ENCODE results near the gene BRSK1.

BRSK1 gene

DNA sequence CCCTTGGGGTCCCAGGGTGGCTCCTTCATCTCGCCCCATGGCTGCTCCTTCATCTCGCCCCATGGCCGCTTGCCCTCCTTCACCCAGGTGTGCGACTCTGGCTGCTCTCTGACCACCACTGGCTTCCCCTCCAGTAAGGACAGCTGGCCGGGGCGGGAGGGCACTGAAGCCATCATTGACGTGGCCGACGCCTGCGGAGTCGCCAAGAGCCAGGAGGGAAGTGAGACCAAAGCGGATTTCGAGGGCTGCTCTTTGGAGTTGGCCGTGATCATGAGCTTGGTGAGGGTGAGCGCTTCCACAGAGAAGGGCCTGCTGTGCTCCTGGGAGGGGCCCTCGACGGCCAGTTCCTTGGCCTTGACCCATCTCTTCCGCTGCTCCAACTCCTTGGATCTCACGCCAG is 74.7 kb downstream of the BRSK1 start:
- DNase-seq (ENCODE audit: low read depth) = no peak
- no peak for TF ChIP-seq CTCF (conservative IDR thresholded peaks at IDR 0.05; ENCODE audit: low read depth, low read length)
- no peak overlapping the region for H3K4me3 ChIP-seq (ENCODE audit: low read length)

DNA sequence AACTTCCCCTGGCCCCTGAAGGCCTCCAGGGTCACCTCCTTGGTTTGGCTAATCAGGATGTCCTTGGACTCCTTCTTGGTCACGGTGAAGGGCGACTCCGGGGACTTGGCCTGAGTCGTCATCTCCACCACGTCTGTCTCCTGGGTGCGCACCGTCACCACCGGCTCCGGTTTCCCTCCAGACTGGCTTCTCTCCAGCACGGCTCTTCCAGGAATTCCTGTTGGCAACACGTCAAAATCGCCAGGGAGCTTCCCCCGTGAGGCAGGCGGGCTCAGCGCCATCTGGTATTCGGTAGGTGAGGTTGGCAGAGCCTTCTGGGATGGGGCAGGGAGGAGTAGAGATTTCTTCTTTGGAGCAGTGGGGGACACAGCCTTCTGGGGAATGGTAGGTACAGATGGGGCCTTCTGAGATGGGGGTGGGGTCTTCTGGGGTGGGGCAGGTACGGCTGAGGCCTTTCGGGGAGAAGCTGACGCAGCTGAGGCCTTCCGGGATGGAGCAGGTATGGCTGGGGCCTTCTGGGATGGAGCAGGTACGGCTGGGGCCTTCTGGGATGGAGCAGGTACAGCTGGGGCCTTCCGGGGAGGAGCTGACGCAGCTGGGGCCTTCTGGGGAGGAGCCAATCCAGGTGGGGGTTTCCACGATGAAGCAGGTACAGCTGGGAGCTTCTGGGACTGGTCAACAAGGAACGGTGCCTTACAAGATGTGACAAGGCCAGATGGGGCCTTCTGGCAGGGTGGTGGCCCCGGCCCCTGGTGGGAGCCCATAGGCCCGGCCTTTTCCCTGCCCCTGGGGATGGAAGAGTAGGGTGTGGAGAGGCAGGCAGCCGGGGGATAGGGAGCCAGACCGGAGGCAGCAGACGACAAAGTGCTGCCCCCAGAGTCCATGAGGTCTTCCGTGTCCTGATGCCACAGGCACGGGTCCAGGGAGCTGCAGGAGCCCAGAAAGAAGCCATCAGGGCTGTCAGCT is 75.4 kb downstream of the BRSK1 start:
- no peak overlapping the region for H3K4me3 ChIP-seq (ENCODE audit: low read length)
- no peak for TF ChIP-seq CTCF (conservative IDR thresholded peaks at IDR 0.05; ENCODE audit: low read depth, low read length)
- no peak for DNase-seq (ENCODE audit: low read depth)

- TF ChIP-seq CTCF (conservative IDR thresholded peaks at IDR 0.05; ENCODE audit: low read depth, low read length) = no peak
- H3K4me3 ChIP-seq (ENCODE audit: low read length) = no peak overlapping the region
- DNase-seq (ENCODE audit: low read depth) = no peak
These were observed 77.1 kb downstream of the BRSK1 start for GRCh38 chr19:55360902-55361301.
